ENCODE measurements around the gene CASP7.

DNA sequence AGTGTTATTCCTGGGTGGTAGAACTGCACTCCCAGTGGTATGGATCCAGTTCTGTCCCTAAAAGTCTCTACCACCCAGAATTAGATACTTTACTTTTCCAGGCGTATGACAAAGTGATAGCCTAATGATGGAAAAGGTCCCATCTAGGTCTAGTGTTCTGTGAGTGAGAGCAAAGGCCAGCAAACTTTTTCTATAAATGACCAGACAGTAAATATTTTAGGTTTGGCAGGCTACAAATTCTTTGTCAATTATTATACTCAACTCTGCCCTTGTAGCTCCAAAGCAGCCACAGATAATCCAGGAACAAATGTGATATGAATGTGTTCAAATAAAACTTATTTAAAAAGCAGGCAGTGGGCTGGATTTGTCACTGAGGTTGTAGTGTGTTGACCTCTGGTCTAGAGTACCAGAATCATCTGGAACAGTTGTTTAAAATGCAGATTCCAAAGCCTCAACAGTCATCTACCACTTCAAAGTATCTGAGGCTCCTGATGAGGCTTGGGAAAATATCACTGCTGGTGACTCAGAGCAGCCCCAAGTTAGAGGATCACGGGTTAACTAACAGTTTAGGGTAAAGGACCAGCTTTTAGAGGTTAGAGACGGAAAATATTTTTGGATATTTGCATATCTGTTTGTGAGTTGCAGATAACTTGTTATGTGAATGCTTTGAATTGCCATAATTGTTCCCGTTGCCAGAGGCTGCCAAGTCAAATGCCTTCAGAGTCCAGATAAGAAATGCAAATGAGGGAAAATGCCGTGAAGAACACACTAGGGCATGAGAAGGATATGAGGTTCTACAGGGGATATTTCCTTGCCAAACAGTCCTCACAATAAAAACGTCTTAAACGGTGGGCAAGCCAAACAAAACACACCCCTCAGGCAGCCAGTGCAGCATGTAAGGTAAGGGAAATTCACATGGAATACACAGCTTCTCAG is 35.3 kb upstream of the CASP7 start:
- no peak for TF ChIP-seq SP1 (IDR thresholded peaks at IDR 0.05)
- TF ChIP-seq HDGF (IDR thresholded peaks at IDR 0.05; ENCODE audit: borderline replicate concordance) = no peak
- TF ChIP-seq CTBP1 (IDR thresholded peaks at IDR 0.05; ENCODE audit: borderline replicate concordance) = no peak
- TF ChIP-seq ELF4 (IDR thresholded peaks at IDR 0.05) = no peak
- TF ChIP-seq FOXM1 (IDR thresholded peaks at IDR 0.05; ENCODE audit: borderline replicate concordance) = no peak
- no peak for TF ChIP-seq BHLHE40 (IDR thresholded peaks at IDR 0.05; ENCODE audit: borderline replicate concordance)
- TF ChIP-seq FOXK2 (IDR thresholded peaks at IDR 0.05) = no peak
- no peak for TF ChIP-seq ZNF384 (IDR thresholded peaks at IDR 0.05)
- no peak for TF ChIP-seq SUZ12 (IDR thresholded peaks at IDR 0.05)
- TF ChIP-seq TARDBP (IDR thresholded peaks at IDR 0.05) = no peak
- TF ChIP-seq LEF1 (IDR thresholded peaks at IDR 0.05; ENCODE audit: borderline replicate concordance) = no peak
- TF ChIP-seq FOXA1 (IDR thresholded peaks at IDR 0.05) = no peak
- TF ChIP-seq NFRKB (IDR thresholded peaks at IDR 0.05) = no peak
- TF ChIP-seq, protein P1, sequence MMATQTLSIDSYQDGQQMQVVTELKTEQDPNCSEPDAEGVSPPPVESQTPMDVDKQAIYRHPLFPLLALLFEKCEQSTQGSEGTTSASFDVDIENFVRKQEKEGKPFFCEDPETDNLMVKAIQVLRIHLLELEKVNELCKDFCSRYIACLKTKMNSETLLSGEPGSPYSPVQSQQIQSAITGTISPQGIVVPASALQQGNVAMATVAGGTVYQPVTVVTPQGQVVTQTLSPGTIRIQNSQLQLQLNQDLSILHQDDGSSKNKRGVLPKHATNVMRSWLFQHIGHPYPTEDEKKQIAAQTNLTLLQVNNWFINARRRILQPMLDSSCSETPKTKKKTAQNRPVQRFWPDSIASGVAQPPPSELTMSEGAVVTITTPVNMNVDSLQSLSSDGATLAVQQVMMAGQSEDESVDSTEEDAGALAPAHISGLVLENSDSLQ (IDR thresholded peaks at IDR 0.05) = no peak
